ENCODE data around the gene DDX10. TPM values are rescaled to one million over a fixed set of nuclear protein-coding genes. Genes with fewer than 3 reads are reported as not detected.

The DDX10 gene
- total and polyA plus RNA-seq, 2 experiments from 2014 or later, result 32.4 to 37.8 TPM

GRCh38 chr11:108872781-108873291 lies 208.0 kb downstream of the DDX10 start:
- H2AFZ ChIP-seq, result no peak overlapping the region
- no peaks in the 10 kb centered on the region for H3K9me2 ChIP-seq (ENCODE audit: insufficient read depth)
- H3K36me3 ChIP-seq (ENCODE audit: insufficient read depth), result no peaks in the 10 kb centered on the region
- Mint-ChIP-seq H3K9me3 (no peaks in the 10 kb centered on the region), H3K27me3 (ENCODE audit: insufficient read depth, low read depth, poor library complexity) (peaks cover 2% of the 10 kb centered on the region), H3K4me3 (no peak overlapping the region), H3K27ac (peak overlapping the region; percentile 76), H3K36me3 (ENCODE audit: low read depth) (no peaks in the 10 kb centered on the region), H3K4me1 (peaks cover 51% of the 10 kb centered on the region)
- H3F3A ChIP-seq (replicated peaks; ENCODE audit: low read depth), result no peaks in the 10 kb centered on the region
- no peaks in the 10 kb centered on the region for H3K27me3 ChIP-seq (ENCODE audit: insufficient read depth)
- H3K4me2 ChIP-seq, result no peak overlapping the region
- TF ChIP-seq ZNF331 (CRISPR knock-in tag; IDR thresholded peaks at IDR 0.05; ENCODE audit: low read depth), result no peak
- TF ChIP-seq STAT1 (IDR thresholded peaks at IDR 0.05; ENCODE audit: unreplicated experiment), result no peak
- no peak for TF ChIP-seq EZH2phosphoT487 (IDR thresholded peaks at IDR 0.05; ENCODE audit: unreplicated experiment)
- no peak for TF ChIP-seq CREB1 (CRISPR knock-in tag; IDR thresholded peaks at IDR 0.05; ENCODE audit: low read depth)
- no peak for TF ChIP-seq ZNF114 (CRISPR knock-in tag; IDR thresholded peaks at IDR 0.05)
- DNase-seq (ENCODE audit: low spot score) (no peak), ATAC-seq (no peak)
- no peaks in the 10 kb centered on the region for H4K20me1 ChIP-seq (replicated peaks; ENCODE audit: insufficient read depth)
- H3K4me1 ChIP-seq (ENCODE audit: insufficient read depth), result peaks cover 41% of the 10 kb centered on the region
- H3K79me2 ChIP-seq (replicated peaks; ENCODE audit: insufficient read depth), result no peaks in the 10 kb centered on the region
- no peak overlapping the region for H3K27ac ChIP-seq (ENCODE audit: low read depth)
- no peak overlapping the region for H3K4me3 ChIP-seq

GRCh38 chr11:108873310-108873709 lies 208.4 kb downstream of the DDX10 start:
- H3K27ac Mint-ChIP-seq, result peak overlapping the region; percentile 76

More at GRCh38 chr11:108873310-108873709, 208.4 kb downstream of the DDX10 start:
- Histone ChIP-seq H3K9me2 (ENCODE audit: insufficient read depth) (no peaks in the 10 kb centered on the region), H3K27me3 (ENCODE audit: insufficient read depth) (no peaks in the 10 kb centered on the region), H3K4me2 (no peak overlapping the region), H2AFZ (no peak overlapping the region), H3K27ac (ENCODE audit: low read depth) (no peak overlapping the region), H3K4me3 (no peak overlapping the region), H4K20me1 (replicated peaks; ENCODE audit: insufficient read depth) (no peaks in the 10 kb centered on the region), H3K4me1 (ENCODE audit: insufficient read depth) (peaks cover 41% of the 10 kb centered on the region), H3K79me2 (replicated peaks; ENCODE audit: insufficient read depth) (no peaks in the 10 kb centered on the region), H3F3A (replicated peaks; ENCODE audit: low read depth) (no peaks in the 10 kb centered on the region), H3K36me3 (ENCODE audit: insufficient read depth) (no peaks in the 10 kb centered on the region)
- Mint-ChIP-seq H3K4me1 (peaks cover 47% of the 10 kb centered on the region), H3K27me3 (ENCODE audit: insufficient read depth, low read depth, poor library complexity) (peaks cover 2% of the 10 kb centered on the region), H3K4me3 (no peak overlapping the region), H3K9me3 (no peaks in the 10 kb centered on the region), H3K36me3 (ENCODE audit: low read depth) (no peaks in the 10 kb centered on the region)
- no peak for ATAC-seq
- TF ChIP-seq JUNB (IDR thresholded peaks at IDR 0.05; ENCODE audit: unreplicated experiment) (no peak), CTCF (conservative IDR thresholded peaks at IDR 0.05; ENCODE audit: low read depth in 2 of 2) (no peak), REST (IDR thresholded peaks at IDR 0.05; ENCODE audit: unreplicated experiment) (no peak), ZNF114 (CRISPR knock-in tag; IDR thresholded peaks at IDR 0.05) (no peak)
- no peak for DNase-seq (ENCODE audit: low spot score)
